Measurements from ENCODE around the gene OAS2.
"Not testable (repeated sequence)": the region's sequence is repeated elsewhere in the genome, so short reads cannot be mapped to it uniquely, and the experiment has no call there.

Gene OAS2

GRCh38 chr12:112950701-112951100 is 27.6 kb upstream of the OAS2 start:
- no peak for DNase-seq

- not testable (repeated sequence) for DNase-seq
These were observed 21.2 kb upstream of the OAS2 start for GRCh38 chr12:112957125-112957524.

GRCh38 chr12:112961074-112961473 is 17.2 kb upstream of the OAS2 start:
- no peak for DNase-seq

- DNase-seq, result no peak
These were observed 16.8 kb upstream of the OAS2 start for GRCh38 chr12:112961536-112961935.

GRCh38 chr12:112962561-112962960 is 15.8 kb upstream of the OAS2 start:
- no peak for DNase-seq

GRCh38 chr12:112963227-112963861 is 15.0 kb upstream of the OAS2 start:
- DNase-seq, result no peak

GRCh38 chr12:112964067-112964670 is 14.2 kb upstream of the OAS2 start:
- DNase-seq, result no peak

- no peak for DNase-seq
These were observed 13.4 kb upstream of the OAS2 start for GRCh38 chr12:112964915-112965314.

- no peak for DNase-seq
These were observed 12.7 kb upstream of the OAS2 start for GRCh38 chr12:112965643-112966042.

GRCh38 chr12:112967306-112967705 is 11.0 kb upstream of the OAS2 start:
- no peak for DNase-seq

GRCh38 chr12:112967858-112968257 is 10.5 kb upstream of the OAS2 start:
- DNase-seq, result no peak

GRCh38 chr12:112969547-112970306 is 8.6 kb upstream of the OAS2 start:
- no peak for DNase-seq

- DNase-seq, result no peak
These were observed 7.9 kb upstream of the OAS2 start for GRCh38 chr12:112970391-112970790.

- no peak for DNase-seq
These were observed 7.1 kb upstream of the OAS2 start for GRCh38 chr12:112971248-112971647.

GRCh38 chr12:112973011-112973735 is 5.1 kb upstream of the OAS2 start:
- no peak for DNase-seq

- no peak for DNase-seq
These were observed 4.5 kb upstream of the OAS2 start for GRCh38 chr12:112973818-112974231.

GRCh38 chr12:112974904-112975303 is 3.4 kb upstream of the OAS2 start:
- no peak for DNase-seq

GRCh38 chr12:112977139-112977538 is 1.2 kb upstream of the OAS2 start:
- no peak for DNase-seq

GRCh38 chr12:112977641-112978040 is 678 bp upstream of the OAS2 start:
- DNase-seq, result no peak

- peak; percentile 31 for DNase-seq
These were observed 842 bp downstream of the OAS2 start for GRCh38 chr12:112979041-112979680.

- no peak for DNase-seq
These were observed 2.3 kb downstream of the OAS2 start for GRCh38 chr12:112980491-112981158.

GRCh38 chr12:112985642-112986290 is 7.4 kb downstream of the OAS2 start:
- no peak for DNase-seq

Measured in activated effector memory CD4-positive, alpha-beta T cell treated with Interleukin-2 at 50 U/mL for 16 hours (primary cell).